ENCODE measurements around the gene PCDHGC5. TPM values are rescaled to one million over a fixed set of nuclear protein-coding genes. Genes with fewer than 3 reads are reported as not detected.

Gene PCDHGC5
- total and polyA plus RNA-seq, 2 of the 8 experiments (the other 6 are each of a cell fraction or from before 2014, with no cell fraction given): 0.41 to 1.1 TPM

GRCh38 chr5:141465351-141465750 lies 23.5 kb upstream of the PCDHGC5 start (continued):
- TF ChIP-seq RFX5 (IDR thresholded peaks at IDR 0.05; ENCODE audit: borderline replicate concordance, low read depth, low read length): no peak
- no peak for TF ChIP-seq EZH2 (IDR thresholded peaks at IDR 0.05; ENCODE audit: low read depth, low read length, severe bottlenecking)
- no peak for TF ChIP-seq RNF2 (IDR thresholded peaks at IDR 0.05; ENCODE audit: borderline replicate concordance, low read depth, low read length, missing control alignments, poor library complexity, severe bottlenecking)
- no peak for TF ChIP-seq RXRA (IDR thresholded peaks at IDR 0.05; ENCODE audit: insufficient read depth, low read depth, low read length)

Data from H1 (cell line).